GM12874 (cell line): Measurements from ENCODE around the gene RAP2A.

ENCODE experiments used
- CTCF ChIP-seq: IDR thresholded peaks from 2 replicates; pipeline ENCODE4 v1.5.1; 2011; ENCODE audit warnings: low read depth, mild to moderate bottlenecking, control low read depth, low read length, moderate library complexity; ENCODE audit not compliant: insufficient read depth

The RAP2A gene

GRCh38 chr13:97403893-97404750, 29.8 kb upstream of the RAP2A start:
- no peak for TF ChIP-seq CTCF

- TF ChIP-seq CTCF: no peak
These were observed 26.4 kb upstream of the RAP2A start for GRCh38 chr13:97407540-97407939.

- TF ChIP-seq CTCF: no peak
These were observed 25.0 kb upstream of the RAP2A start for GRCh38 chr13:97408938-97409337.

GRCh38 chr13:97411984-97412383, 22.0 kb upstream of the RAP2A start:
- no peak for TF ChIP-seq CTCF

GRCh38 chr13:97413694-97414093, 20.3 kb upstream of the RAP2A start:
- TF ChIP-seq CTCF: no peak

GRCh38 chr13:97414392-97414791, 19.6 kb upstream of the RAP2A start:
- no peak for TF ChIP-seq CTCF

GRCh38 chr13:97417698-97418097, 16.3 kb upstream of the RAP2A start:
- no peak for TF ChIP-seq CTCF
